ENCODE results near the gene KIFC3.
"Not testable (repeated sequence)": the region's sequence is repeated elsewhere in the genome, so short reads cannot be mapped to it uniquely, and the experiment has no call there.

Gene KIFC3

DNA sequence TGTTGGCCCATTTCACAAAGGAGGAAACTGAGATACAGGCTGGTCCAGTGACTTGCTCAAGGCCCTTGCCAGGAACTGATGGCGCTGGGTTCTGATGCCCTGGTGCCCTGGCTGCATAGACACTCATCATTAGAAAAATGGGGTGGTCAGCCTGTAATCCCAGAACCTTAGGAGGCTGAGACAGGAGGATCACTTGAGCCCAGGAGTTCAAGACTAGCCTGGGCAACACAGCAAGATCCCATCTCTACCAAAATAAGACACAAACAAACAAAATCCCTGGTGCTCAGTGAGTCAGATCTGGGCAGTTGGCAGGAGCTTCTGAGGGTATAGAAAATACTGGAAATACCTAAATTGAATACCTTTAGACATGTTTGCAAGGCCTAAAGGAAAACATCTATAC, 41.1 kb upstream of the KIFC3 start:
- no peak overlapping the region for H3K4me3 ChIP-seq (ENCODE audit: low read depth, low read length)

DNA sequence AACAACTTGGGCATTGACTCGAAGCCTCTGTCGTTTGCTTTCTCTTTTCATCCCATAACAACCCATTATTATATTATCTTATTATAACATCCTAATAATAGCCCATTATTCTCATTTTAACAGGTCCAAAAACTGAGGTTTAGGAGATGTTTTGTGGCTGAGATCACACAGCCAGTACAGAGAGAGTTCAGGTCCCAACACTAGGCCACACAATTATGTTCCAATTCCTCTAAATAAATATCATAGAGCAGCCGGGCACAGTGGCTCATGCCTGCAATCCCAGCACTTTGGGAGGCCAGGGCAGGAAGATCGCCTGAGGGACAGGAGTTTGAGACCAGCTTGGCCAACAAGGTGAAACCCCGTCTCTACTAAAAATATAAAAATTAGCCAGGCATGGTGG, 40.3 kb upstream of the KIFC3 start:
- Histone ChIP-seq H3K36me3 (replicated peaks) (no peaks in the 10 kb centered on the region), H3K4me3 (ENCODE audit: low read depth, low read length) (no peak overlapping the region), H3K27ac (peak overlapping the region; percentile 73), H3K27me3 (replicated peaks) (no peaks in the 10 kb centered on the region)
- DNase-seq = peak; percentile 9
- in situ Hi-C loops (cut with HindIII; ENCODE audit: low pct_ligation_motif_present, low sequenced_read_pairs) = no loop called here
- TF ChIP-seq, protein P1, sequence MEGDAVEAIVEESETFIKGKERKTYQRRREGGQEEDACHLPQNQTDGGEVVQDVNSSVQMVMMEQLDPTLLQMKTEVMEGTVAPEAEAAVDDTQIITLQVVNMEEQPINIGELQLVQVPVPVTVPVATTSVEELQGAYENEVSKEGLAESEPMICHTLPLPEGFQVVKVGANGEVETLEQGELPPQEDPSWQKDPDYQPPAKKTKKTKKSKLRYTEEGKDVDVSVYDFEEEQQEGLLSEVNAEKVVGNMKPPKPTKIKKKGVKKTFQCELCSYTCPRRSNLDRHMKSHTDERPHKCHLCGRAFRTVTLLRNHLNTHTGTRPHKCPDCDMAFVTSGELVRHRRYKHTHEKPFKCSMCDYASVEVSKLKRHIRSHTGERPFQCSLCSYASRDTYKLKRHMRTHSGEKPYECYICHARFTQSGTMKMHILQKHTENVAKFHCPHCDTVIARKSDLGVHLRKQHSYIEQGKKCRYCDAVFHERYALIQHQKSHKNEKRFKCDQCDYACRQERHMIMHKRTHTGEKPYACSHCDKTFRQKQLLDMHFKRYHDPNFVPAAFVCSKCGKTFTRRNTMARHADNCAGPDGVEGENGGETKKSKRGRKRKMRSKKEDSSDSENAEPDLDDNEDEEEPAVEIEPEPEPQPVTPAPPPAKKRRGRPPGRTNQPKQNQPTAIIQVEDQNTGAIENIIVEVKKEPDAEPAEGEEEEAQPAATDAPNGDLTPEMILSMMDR (IDR thresholded peaks at IDR 0.05; ENCODE audit: low read depth, low read length, missing control alignments) = no peak

More for the DNA sequence above, 41.1 kb upstream of the KIFC3 start:
- in situ Hi-C loops (cut with HindIII; ENCODE audit: low pct_ligation_motif_present, low sequenced_read_pairs) = no loop called here
- no peak for DNase-seq
- Histone ChIP-seq H3K36me3 (replicated peaks) (no peaks in the 10 kb centered on the region), H3K27me3 (replicated peaks) (no peaks in the 10 kb centered on the region), H3K27ac (no peak overlapping the region)
- TF ChIP-seq, protein P1 (IDR thresholded peaks at IDR 0.05; ENCODE audit: low read depth, low read length, missing control alignments) = no peak

DNA sequence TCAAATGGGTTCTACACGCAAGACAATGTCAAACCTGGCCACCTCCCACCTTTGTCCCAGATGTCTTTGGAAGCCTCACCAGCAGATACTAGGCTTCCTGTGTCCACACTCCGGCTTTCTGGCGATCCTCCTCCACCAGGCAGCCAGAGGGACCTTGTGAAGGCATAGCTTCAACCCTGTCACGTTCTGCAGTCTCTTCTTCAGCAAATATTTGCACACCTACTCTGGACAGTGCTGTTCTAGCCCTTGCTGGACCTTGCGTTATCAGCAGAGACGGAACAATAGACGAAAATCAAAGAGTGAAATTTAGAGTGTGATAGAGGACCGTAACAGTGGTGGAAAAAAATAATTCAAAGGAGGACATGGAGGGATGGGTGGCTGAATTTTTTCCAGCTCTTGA, 38.5 kb upstream of the KIFC3 start:
- no peak for DNase-seq
- in situ Hi-C loops (cut with HindIII; ENCODE audit: low pct_ligation_motif_present, low sequenced_read_pairs) = no loop called here

DNA sequence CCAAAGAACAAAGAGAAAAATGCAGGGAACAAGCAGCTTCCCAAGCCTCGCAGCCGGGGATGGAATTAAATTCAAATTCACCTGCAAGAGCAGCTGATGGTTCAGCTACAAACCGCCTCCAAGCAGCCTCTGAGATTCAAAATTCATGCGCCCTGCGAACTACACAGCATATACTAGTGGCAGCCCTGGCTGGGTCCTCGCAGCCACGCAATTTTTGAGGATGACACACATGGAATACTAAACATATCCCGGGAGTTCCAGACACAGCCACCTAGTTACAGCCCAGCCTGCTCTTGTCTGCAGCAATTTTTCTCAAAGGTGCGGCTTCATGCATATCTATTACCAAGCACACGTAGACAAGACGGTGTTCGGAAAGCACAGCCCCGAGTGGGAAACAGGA, 35.9 kb upstream of the KIFC3 start:
- Histone ChIP-seq H3K36me3 (replicated peaks) (no peaks in the 10 kb centered on the region), H3K27ac (no peak overlapping the region), H3K4me3 (ENCODE audit: low read depth, low read length) (no peak overlapping the region), H3K27me3 (replicated peaks) (no peaks in the 10 kb centered on the region)
- TF ChIP-seq, protein P1 (IDR thresholded peaks at IDR 0.05; ENCODE audit: low read depth, low read length, missing control alignments) = no peak
- in situ Hi-C loops (cut with HindIII; ENCODE audit: low pct_ligation_motif_present, low sequenced_read_pairs) = no loop called here
- no peak for DNase-seq

More for the DNA sequence above, 38.5 kb upstream of the KIFC3 start:
- Histone ChIP-seq H3K27me3 (replicated peaks) (no peaks in the 10 kb centered on the region), H3K4me3 (ENCODE audit: low read depth, low read length) (no peak overlapping the region), H3K36me3 (replicated peaks) (no peaks in the 10 kb centered on the region), H3K27ac (no peak overlapping the region)
- TF ChIP-seq, protein P1 (IDR thresholded peaks at IDR 0.05; ENCODE audit: low read depth, low read length, missing control alignments) = no peak

DNA sequence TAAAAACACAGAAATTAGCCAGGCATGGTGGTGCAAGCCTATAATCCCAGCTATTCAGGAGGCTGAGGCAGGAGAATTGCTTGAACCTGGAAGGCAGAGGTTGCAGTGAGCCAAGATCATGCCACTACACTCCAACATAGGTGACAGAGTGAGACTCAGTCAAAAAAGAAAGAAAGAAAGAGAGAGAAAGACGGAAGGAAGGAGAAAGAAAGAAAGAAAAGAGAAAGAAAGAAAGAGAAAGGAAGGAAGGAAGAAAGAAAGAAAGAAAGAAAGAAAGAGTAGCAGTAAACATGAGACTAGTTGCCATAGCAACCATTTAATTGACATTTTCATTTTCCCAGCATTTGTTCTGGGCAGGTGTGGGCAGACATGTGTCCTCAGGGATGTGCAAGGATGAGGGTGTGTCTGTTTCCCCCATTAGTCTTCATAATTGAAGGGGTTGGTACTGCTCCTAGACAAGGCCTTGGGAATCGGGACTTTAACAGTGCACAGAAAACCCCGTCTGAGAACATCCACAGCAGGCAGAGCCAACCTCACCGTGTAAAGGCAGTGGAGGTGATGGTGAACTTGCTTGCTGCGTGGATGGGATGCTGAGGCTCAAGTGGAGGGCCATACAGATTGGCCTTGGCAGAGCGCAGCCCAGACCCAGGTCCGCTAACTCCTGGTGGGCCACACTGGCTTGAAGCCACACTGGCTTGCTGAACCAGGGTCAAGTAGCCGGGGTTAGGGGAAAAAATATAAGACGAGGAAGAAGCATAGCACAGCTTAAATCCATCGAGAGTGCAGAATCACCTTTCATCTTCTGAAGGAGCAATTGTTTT, 35.2 kb upstream of the KIFC3 start:
- Histone ChIP-seq H3K27ac (no peak overlapping the region), H3K36me3 (replicated peaks) (no peaks in the 10 kb centered on the region), H3K4me3 (ENCODE audit: low read depth, low read length) (no peak overlapping the region), H3K27me3 (replicated peaks) (no peaks in the 10 kb centered on the region)
- in situ Hi-C loops (cut with HindIII; ENCODE audit: low pct_ligation_motif_present, low sequenced_read_pairs) = no loop called here
- TF ChIP-seq, protein P1 (IDR thresholded peaks at IDR 0.05; ENCODE audit: low read depth, low read length, missing control alignments) = no peak
- DNase-seq = no peak

DNA sequence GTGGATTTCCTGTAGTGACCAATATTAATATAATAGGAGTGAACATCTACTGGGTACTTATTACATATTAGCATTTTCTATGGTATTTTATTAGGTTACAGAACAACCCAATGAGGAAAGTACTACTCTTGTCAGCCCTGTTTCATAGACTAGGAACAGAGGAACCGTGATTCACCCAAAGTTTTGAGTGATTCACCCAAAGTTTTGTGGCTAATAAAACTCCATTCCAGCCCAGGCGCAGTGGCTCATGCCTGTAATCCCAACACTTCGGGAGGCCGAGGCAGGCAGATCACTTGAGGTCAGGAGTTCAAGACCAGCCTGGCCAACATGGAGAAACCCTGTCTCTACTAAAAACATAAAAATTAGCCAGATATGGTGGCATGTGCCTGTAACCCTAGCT, 33.1 kb upstream of the KIFC3 start:
- H3K36me3 ChIP-seq (replicated peaks); H3K4me3 ChIP-seq (ENCODE audit: low read depth, low read length); in situ Hi-C loops (cut with HindIII; ENCODE audit: low pct_ligation_motif_present, low sequenced_read_pairs); H3K27me3 ChIP-seq (replicated peaks): not testable (repeated sequence)
- peak overlapping the region; percentile 35 for H3K27ac ChIP-seq
- DNase-seq = peak; percentile 75

All from brain microvascular endothelial cell (primary cell).